Astrocyte of the spinal cord (primary cell): Measurements from ENCODE around the gene EDIL3.
A peak's percentile ranks its signal among the peaks of the same experiment; 100 is the strongest.
"Not testable (repeated sequence)": the region's sequence is repeated elsewhere in the genome, so short reads cannot be mapped to it uniquely, and the experiment has no call there.

Experiments
- DNase-seq: peaks from one replicate; pipeline ENCODE4 v3.0.0; 2011; ENCODE audit warnings: low read depth, low spot score
- H3K4me3 ChIP-seq: 2 replicates; pipeline ENCODE4 v1.5.1; 2011; ENCODE audit warnings: low read depth, mild to moderate bottlenecking, low read length, moderate library complexity
- in situ Hi-C: cut with HindIII; loops from 2 replicates; pipeline ENCODE4 v1.10.0; 2017; ENCODE audit warnings: low sequenced_read_pairs
- TF ChIP-seq, protein P1 (sequence below): IDR thresholded peaks from 2 replicates; pipeline ENCODE4 v1.5.1; 2012; ENCODE audit warnings: low read depth, mild to moderate bottlenecking, low read length, inconsistent platforms

The EDIL3 gene

DNA sequence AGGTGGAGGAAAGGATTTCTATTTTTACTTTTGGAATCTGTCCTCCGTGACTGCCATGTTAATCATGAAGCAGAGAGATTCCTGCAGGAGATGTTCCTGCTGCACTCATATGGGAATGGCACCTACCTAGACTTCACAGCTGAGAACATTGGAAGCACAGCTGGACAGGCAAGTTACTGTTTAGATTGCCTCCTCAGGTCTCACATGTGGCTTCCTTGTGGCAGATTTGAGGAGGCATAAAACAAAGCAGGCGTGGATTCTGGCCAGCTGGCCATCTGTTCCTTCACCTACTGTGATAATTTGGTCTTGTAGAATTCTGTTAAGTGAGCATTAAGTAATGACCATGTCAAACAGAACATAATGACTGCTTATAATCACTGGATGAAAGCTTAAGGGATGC lies 193.4 kb downstream of the EDIL3 start:
- TF ChIP-seq, protein P1, sequence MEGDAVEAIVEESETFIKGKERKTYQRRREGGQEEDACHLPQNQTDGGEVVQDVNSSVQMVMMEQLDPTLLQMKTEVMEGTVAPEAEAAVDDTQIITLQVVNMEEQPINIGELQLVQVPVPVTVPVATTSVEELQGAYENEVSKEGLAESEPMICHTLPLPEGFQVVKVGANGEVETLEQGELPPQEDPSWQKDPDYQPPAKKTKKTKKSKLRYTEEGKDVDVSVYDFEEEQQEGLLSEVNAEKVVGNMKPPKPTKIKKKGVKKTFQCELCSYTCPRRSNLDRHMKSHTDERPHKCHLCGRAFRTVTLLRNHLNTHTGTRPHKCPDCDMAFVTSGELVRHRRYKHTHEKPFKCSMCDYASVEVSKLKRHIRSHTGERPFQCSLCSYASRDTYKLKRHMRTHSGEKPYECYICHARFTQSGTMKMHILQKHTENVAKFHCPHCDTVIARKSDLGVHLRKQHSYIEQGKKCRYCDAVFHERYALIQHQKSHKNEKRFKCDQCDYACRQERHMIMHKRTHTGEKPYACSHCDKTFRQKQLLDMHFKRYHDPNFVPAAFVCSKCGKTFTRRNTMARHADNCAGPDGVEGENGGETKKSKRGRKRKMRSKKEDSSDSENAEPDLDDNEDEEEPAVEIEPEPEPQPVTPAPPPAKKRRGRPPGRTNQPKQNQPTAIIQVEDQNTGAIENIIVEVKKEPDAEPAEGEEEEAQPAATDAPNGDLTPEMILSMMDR: no peak
- in situ Hi-C loops: no loop called here
- no peak overlapping the region for H3K4me3 ChIP-seq
- DNase-seq: peak; percentile 68

DNA sequence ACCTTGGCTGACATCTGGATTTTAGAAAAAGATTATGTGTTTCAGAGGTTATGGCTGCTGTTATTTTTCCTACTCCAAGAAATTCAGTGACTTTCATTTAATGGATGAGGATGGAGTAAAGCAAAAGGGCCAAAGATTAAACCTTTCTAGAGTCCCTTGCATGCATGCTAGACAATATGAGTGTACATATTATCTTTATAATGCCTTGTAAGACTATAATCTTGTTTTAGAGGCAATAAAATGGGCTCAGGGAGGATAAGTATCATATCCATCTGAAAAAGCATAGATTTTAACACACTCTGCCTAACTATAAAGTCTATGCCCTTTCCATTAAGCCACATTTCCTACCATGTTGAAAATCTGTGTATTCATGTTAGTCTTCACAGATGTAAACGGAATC lies 199.8 kb downstream of the EDIL3 start:
- DNase-seq: no peak
- in situ Hi-C loops: no loop called here

GRCh38 chr5:84181093-84181492 lies 203.6 kb downstream of the EDIL3 start:
- TF ChIP-seq, protein P1: no peak
- DNase-seq: peak; percentile 72
- no peak overlapping the region for H3K4me3 ChIP-seq
- in situ Hi-C loops: no loop called here

More for the DNA sequence above, 199.8 kb downstream of the EDIL3 start:
- no peak overlapping the region for H3K4me3 ChIP-seq
- TF ChIP-seq, protein P1: no peak

- DNase-seq: no peak
- TF ChIP-seq, protein P1: no peak
- in situ Hi-C loops: no loop called here
- H3K4me3 ChIP-seq: no peak overlapping the region
Measured at GRCh38 chr5:84168841-84169240, 215.8 kb downstream of the EDIL3 start.

- no peak for DNase-seq
- in situ Hi-C loops: no loop called here
- TF ChIP-seq, protein P1: no peak
- H3K4me3 ChIP-seq: no peak overlapping the region
Measured at GRCh38 chr5:84163671-84164070, 221.0 kb downstream of the EDIL3 start.

GRCh38 chr5:84162695-84163094 lies 222.0 kb downstream of the EDIL3 start:
- in situ Hi-C loops: no loop called here
- no peak overlapping the region for H3K4me3 ChIP-seq
- TF ChIP-seq, protein P1: no peak
- DNase-seq: no peak

- DNase-seq, in situ Hi-C loops, H3K4me3 ChIP-seq: not testable (repeated sequence)
Measured at GRCh38 chr5:84160650-84161049, 224.0 kb downstream of the EDIL3 start.
